Smooth muscle cell (in vitro differentiated cells): ENCODE results near the gene ARHGAP28. TPM values are rescaled to one million over a fixed set of nuclear protein-coding genes. Genes with fewer than 3 reads are reported as not detected.
A peak's percentile ranks its signal among the peaks of the same experiment; 100 is the strongest.

ENCODE experiments used
- DNase-seq: peaks from one replicate; lab custom pipeline; 2025; ENCODE audit not compliant: unreplicated experiment; lab: John Stamatoyannopoulos, UW
- H2AFZ ChIP-seq: fragments of 200-600 bp; sonication (generic); 2 replicates; pipeline ENCODE4 v1.6.0; 2016; ENCODE audit warnings: antibody characterized with exemption, low read depth, mild to moderate bottlenecking
- H3F3A ChIP-seq: fragments of 200-600 bp; sonication (generic); 2 replicates; pipeline ENCODE4 v1.6.0; 2017; ENCODE audit warnings: antibody characterized with exemption, low read depth
- H3K27ac ChIP-seq: fragments of 200-600 bp; sonication (generic); 2 replicates; pipeline ENCODE4 v1.5.1; 2016; ENCODE audit warnings: low read depth, mild to moderate bottlenecking
- H3K27me3 ChIP-seq: fragments of 200-600 bp; sonication (generic); 2 replicates; pipeline ENCODE4 v1.6.1; 2016; ENCODE audit warnings: low read depth, mild to moderate bottlenecking
- H3K36me3 ChIP-seq: fragments of 200-600 bp; sonication (generic); 2 replicates; pipeline ENCODE4 v1.5.1; 2016; ENCODE audit warnings: low read depth
- H3K4me1 ChIP-seq: fragments of 200-600 bp; sonication (generic); 2 replicates; pipeline ENCODE4 v1.5.1; 2016; ENCODE audit warnings: low read depth
- H3K4me2 ChIP-seq: fragments of 200-600 bp; sonication (generic); 2 replicates; pipeline ENCODE4 v1.6.0; 2016; ENCODE audit warnings: mild to moderate bottlenecking
- H3K4me3 ChIP-seq: fragments of 200-600 bp; sonication (generic); 2 replicates; pipeline ENCODE4 v1.5.1; 2016; ENCODE audit warnings: mild to moderate bottlenecking
- H3K79me2 ChIP-seq: fragments of 200-600 bp; sonication (generic); 2 replicates; pipeline ENCODE4 v1.6.0; 2016; ENCODE audit warnings: low read depth, mild to moderate bottlenecking
- H3K9ac ChIP-seq: fragments of 200-600 bp; sonication (generic); 2 replicates; pipeline ENCODE4 v1.6.0; 2016; ENCODE audit warnings: low read depth
- H3K9me3 ChIP-seq: fragments of 200-600 bp; sonication (generic); replicated peaks from 2 replicates; pipeline ENCODE4 v1.5.1; 2016; ENCODE audit warnings: low read depth
- H4K20me1 ChIP-seq: fragments of 200-600 bp; sonication (generic); 2 replicates; pipeline ENCODE4 v1.6.0; 2016; ENCODE audit warnings: low read depth
- CTCF ChIP-seq: fragments of 200-600 bp; sonication (generic); IDR thresholded peaks from 2 replicates; pipeline ENCODE4 v1.5.1; 2017; ENCODE audit warnings: borderline replicate concordance, mild to moderate bottlenecking, antibody characterized with exemption; ENCODE audit not compliant: insufficient read depth, poor library complexity, severe bottlenecking
- WGBS: methylation state at CpG from one replicate; pipeline ENCODE4 v1.1.7; 2016; ENCODE audit warnings: low lambda C conversion rate; 5-methylcytosine and 5-hydroxymethylcytosine counted together
- polyA plus RNA-seq: library from polyadenylated mRNA; unstranded; fragments of >200 nt; fragmentation: Nextera tagmentation; extraction: Ambion mirVana; gene quantifications from 2 replicates; pipeline ENCODE4 v1.2.1, GENCODE V29; 2016
- total RNA-seq: library from RNA; depleted of rRNA; stranded (reverse); fragments of >200 nt; gene quantifications from 2 replicates; pipeline ENCODE4 v1.2.3, GENCODE V29; 2014

Gene ARHGAP28
- total and polyA plus RNA-seq, 2 experiments from 2014 or later = 16.2 to 27.7 TPM

- H4K20me1 ChIP-seq = no peaks in the 10 kb centered on the region
- H3K4me3 ChIP-seq = no peak overlapping the region
- peaks cover 28% of the 10 kb centered on the region for H3K4me1 ChIP-seq
- no peak for DNase-seq
- WGBS = 69% methylated on average over 2 of the region's 2 CpGs
- no peaks in the 10 kb centered on the region for H3K9me3 ChIP-seq
- H3K27me3 ChIP-seq = no peaks in the 10 kb centered on the region
- peaks cover 12% of the 10 kb centered on the region for H3F3A ChIP-seq
- H3K27ac ChIP-seq = peak overlapping the region; percentile 28
- no peaks in the 10 kb centered on the region for H3K36me3 ChIP-seq
- no peak for TF ChIP-seq CTCF
- H3K79me2 ChIP-seq = peaks cover 38% of the 10 kb centered on the region
- H3K9ac ChIP-seq = no peak overlapping the region
- no peak overlapping the region for H2AFZ ChIP-seq
- H3K4me2 ChIP-seq = peak overlapping the region; percentile 68
Observed at GRCh38 chr18:6773777-6774176, 44.3 kb downstream of the ARHGAP28 start.

- Histone ChIP-seq H3K27ac (peak overlapping the region; percentile 89), H3K4me1 (peaks cover 32% of the 10 kb centered on the region), H3K4me3 (no peak overlapping the region), H3F3A (peaks cover 12% of the 10 kb centered on the region), H2AFZ (peak overlapping the region; percentile 4), H3K4me2 (peak overlapping the region; percentile 75), H3K9ac (no peak overlapping the region), H3K27me3 (no peaks in the 10 kb centered on the region), H3K79me2 (peaks cover 27% of the 10 kb centered on the region), H4K20me1 (no peaks in the 10 kb centered on the region), H3K9me3 (no peaks in the 10 kb centered on the region), H3K36me3 (no peaks in the 10 kb centered on the region)
- no peak for TF ChIP-seq CTCF
- 82% methylated on average over 7 of the region's 7 CpGs for WGBS
- DNase-seq = no peak
Observed at GRCh38 chr18:6775237-6775636, 45.7 kb downstream of the ARHGAP28 start.

GRCh38 chr18:6775702-6776101 lies 46.2 kb downstream of the ARHGAP28 start:
- Histone ChIP-seq H3K79me2 (peaks cover 24% of the 10 kb centered on the region), H3K4me1 (peaks cover 32% of the 10 kb centered on the region), H3K4me3 (no peak overlapping the region), H3K9me3 (no peaks in the 10 kb centered on the region), H3K36me3 (no peaks in the 10 kb centered on the region), H3K27me3 (no peaks in the 10 kb centered on the region), H3K27ac (peak overlapping the region; percentile 89), H3K4me2 (peak overlapping the region; percentile 75), H2AFZ (peak overlapping the region; percentile 4), H4K20me1 (no peaks in the 10 kb centered on the region), H3K9ac (peak overlapping the region; percentile 41), H3F3A (peaks cover 12% of the 10 kb centered on the region)
- DNase-seq = no peak
- WGBS = 20% methylated on average over 2 of the region's 2 CpGs
- no peak for TF ChIP-seq CTCF

GRCh38 chr18:6776188-6776587 lies 46.7 kb downstream of the ARHGAP28 start:
- Histone ChIP-seq H3F3A (peaks cover 12% of the 10 kb centered on the region), H4K20me1 (no peaks in the 10 kb centered on the region), H3K79me2 (peaks cover 19% of the 10 kb centered on the region), H3K4me2 (peak overlapping the region; percentile 75), H3K9me3 (no peaks in the 10 kb centered on the region), H2AFZ (peak overlapping the region; percentile 4), H3K36me3 (no peaks in the 10 kb centered on the region), H3K27ac (peak overlapping the region; percentile 89), H3K9ac (peak overlapping the region; percentile 41), H3K4me1 (peaks cover 36% of the 10 kb centered on the region), H3K4me3 (no peak overlapping the region), H3K27me3 (no peaks in the 10 kb centered on the region)
- no peak for DNase-seq
- no peak for TF ChIP-seq CTCF
- WGBS = 8% methylated on average over 7 of the region's 7 CpGs
